ENCODE measurements around the gene SLC22A5. TPM values are rescaled to one million over a fixed set of nuclear protein-coding genes. Genes with fewer than 3 reads are reported as not detected.

Gene SLC22A5
- total and polyA plus RNA-seq, 3 donors from 2014 or later: 9.5 to 11.9 (median 11.8) TPM

DNA sequence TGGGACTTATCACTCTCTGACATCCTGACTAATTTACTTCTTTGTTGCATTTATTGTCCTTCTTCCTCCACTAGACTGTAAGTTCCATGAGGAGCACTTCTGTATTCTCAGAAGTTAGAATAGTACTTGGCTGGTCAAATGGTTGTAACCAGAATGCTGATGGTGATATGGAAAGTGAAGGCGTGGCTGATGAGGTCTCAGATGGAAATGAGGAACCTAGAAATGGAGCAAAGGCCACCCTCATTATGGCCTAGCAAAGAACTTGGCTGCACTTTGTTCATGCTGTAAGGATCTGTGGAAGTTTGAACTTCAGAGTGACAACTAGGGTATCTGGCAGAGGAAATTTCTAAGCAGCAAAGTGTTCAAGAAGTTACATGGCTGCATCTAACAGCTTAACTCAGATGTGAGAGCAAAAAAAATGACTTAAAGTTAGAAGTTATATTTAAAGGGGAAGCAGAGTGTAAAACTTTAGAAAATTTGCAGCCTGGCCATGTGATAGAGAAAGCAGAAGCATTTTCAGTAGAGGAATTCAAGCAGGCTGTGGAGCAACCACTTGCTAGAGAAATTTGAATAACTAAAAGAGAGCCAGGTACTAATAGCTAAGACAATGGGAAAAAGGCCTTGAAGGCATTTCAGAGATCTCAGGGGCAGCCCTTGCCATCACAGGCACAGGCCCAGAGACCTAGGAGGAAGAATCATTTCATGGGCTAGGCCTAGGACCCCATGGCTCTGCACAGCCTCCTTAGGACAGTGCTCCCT lies 14.9 kb upstream of the SLC22A5 start:
- no peaks in the 10 kb centered on the region for H3K27me3 ChIP-seq
- no peaks in the 10 kb centered on the region for H3K36me3 ChIP-seq (ENCODE audit: low read depth, missing control alignments)
- no peaks in the 10 kb centered on the region for H3K4me1 ChIP-seq
- TF ChIP-seq POLR2A (IDR thresholded peaks at IDR 0.05): no peak
- TF ChIP-seq, protein P1, sequence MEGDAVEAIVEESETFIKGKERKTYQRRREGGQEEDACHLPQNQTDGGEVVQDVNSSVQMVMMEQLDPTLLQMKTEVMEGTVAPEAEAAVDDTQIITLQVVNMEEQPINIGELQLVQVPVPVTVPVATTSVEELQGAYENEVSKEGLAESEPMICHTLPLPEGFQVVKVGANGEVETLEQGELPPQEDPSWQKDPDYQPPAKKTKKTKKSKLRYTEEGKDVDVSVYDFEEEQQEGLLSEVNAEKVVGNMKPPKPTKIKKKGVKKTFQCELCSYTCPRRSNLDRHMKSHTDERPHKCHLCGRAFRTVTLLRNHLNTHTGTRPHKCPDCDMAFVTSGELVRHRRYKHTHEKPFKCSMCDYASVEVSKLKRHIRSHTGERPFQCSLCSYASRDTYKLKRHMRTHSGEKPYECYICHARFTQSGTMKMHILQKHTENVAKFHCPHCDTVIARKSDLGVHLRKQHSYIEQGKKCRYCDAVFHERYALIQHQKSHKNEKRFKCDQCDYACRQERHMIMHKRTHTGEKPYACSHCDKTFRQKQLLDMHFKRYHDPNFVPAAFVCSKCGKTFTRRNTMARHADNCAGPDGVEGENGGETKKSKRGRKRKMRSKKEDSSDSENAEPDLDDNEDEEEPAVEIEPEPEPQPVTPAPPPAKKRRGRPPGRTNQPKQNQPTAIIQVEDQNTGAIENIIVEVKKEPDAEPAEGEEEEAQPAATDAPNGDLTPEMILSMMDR (IDR thresholded peaks at IDR 0.05): no peak
- no peak overlapping the region for H3K4me3 ChIP-seq
- 80 to 86% methylated on average over 1 of the region's 1 CpG for WGBS, 2 donors
- intact Hi-C loops (cut with DNase I; ENCODE audit: low total_unique reads): no loop called here
- no peak for DNase-seq
- no peak overlapping the region for H3K27ac ChIP-seq
- no peaks in the 10 kb centered on the region for H3K9me3 ChIP-seq

DNA sequence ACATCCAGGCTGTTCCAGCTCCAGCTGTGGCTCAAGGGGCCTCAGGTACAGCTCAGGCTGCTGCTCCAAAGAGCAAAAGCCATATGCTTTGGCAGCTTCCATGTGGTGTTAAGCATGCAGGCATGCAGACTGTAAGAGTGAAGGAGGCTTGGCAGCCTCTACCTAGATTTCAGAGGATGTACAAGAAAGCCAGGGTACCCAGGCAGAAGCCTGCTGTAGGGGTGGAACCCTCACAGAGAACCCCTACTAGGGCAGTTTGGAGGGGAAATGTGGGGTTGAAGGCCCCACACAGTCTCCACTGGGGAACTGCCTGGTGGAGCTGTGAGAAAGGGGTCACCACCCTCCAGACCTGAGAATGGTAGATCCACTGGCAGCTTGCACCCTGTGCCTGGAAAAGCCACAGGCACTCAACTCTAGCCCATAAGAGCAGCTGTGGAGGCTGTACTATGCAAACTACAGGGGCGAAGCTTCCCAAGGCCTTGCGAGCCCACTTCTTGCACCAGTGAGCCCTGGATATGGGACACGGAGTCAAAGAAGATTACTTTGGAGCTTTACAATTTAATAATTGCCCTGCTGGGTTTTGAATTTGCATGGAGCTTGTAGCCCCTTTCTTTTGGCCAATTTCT lies 14.3 kb upstream of the SLC22A5 start:
- no peak for TF ChIP-seq POLR2A (IDR thresholded peaks at IDR 0.05)
- TF ChIP-seq, protein P1 (IDR thresholded peaks at IDR 0.05): no peak
- intact Hi-C loops (cut with DNase I; ENCODE audit: low total_unique reads): no loop called here
- Histone ChIP-seq H3K27ac (no peak overlapping the region), H3K36me3 (ENCODE audit: low read depth, missing control alignments) (no peaks in the 10 kb centered on the region), H3K4me1 (no peaks in the 10 kb centered on the region), H3K27me3 (no peaks in the 10 kb centered on the region), H3K4me3 (no peak overlapping the region), H3K9me3 (no peaks in the 10 kb centered on the region)
- WGBS, 2 donors: 80 to 99% methylated on average over 3 of the region's 3 CpGs
- DNase-seq: no peak

DNA sequence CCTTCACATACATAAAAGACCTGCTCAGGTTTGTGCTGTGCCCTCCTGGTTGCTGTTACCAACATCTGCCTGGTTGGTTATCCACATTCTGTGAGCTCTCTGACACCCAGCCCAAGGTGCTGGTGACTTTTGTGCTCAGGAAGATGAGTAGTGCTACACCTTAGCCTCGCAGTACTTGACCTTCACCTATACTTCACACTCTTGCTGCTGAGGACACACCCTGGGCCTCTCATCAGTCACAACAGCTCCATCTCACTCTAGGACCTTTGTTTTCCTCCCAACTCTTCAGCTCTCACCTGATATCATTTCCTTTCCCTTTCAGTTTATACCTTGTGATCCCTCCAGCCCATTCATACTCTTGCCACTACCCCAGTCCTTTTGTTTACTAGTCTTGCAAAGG lies 10.7 kb upstream of the SLC22A5 start:
- Histone ChIP-seq H3K27me3 (no peaks in the 10 kb centered on the region), H3K27ac (no peak overlapping the region), H3K4me1 (no peaks in the 10 kb centered on the region), H3K4me3 (no peak overlapping the region), H3K36me3 (ENCODE audit: low read depth, missing control alignments) (no peaks in the 10 kb centered on the region), H3K9me3 (no peaks in the 10 kb centered on the region)
- DNase-seq: no peak
- TF ChIP-seq, protein P1 (IDR thresholded peaks at IDR 0.05): no peak
- TF ChIP-seq POLR2A (IDR thresholded peaks at IDR 0.05): no peak
- WGBS, 2 donors: 79 to 81% methylated on average over 1 of the region's 1 CpG
- intact Hi-C loops (cut with DNase I; ENCODE audit: low total_unique reads): no loop called here

DNA sequence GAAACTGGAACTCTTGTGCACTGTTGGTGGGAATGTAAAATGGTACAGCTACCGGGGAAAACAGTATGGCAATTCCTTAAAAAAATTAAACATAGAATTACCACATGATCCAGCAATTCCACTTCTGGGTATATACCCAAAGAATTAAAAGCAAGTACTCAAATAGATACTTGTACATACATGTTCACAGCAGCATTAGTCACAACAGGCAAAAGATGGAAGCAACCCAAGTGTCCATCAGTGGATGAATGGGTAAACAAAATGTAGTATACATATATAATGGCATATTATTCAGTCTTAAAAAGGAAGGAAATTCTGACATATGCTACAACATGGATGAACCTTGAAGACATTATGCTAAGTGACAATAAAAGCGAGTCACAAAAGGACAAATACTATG lies 7.4 kb upstream of the SLC22A5 start:
- WGBS, 2 donors: 93 to 96% methylated on average over 2 of the region's 2 CpGs
- H3K9me3 ChIP-seq: no peaks in the 10 kb centered on the region
- DNase-seq: no peak
- H3K4me1 ChIP-seq: no peaks in the 10 kb centered on the region
- no peaks in the 10 kb centered on the region for H3K27me3 ChIP-seq
- no peak overlapping the region for H3K27ac ChIP-seq
- TF ChIP-seq, protein P1 (IDR thresholded peaks at IDR 0.05): no peak
- no peak for TF ChIP-seq POLR2A (IDR thresholded peaks at IDR 0.05)
- intact Hi-C loops (cut with DNase I; ENCODE audit: low total_unique reads): no loop called here
- H3K36me3 ChIP-seq (ENCODE audit: low read depth, missing control alignments): no peaks in the 10 kb centered on the region
- no peak overlapping the region for H3K4me3 ChIP-seq
